OCI-LY1 (cell line): Measurements from ENCODE around the gene COL23A1.

Experiments used
- H2AFZ ChIP-seq: fragments of 200-600 bp; sonication (generic), shearing (Covaris generic); 2 replicates; pipeline ENCODE4 v1.6.0; 2014; ENCODE audit warnings: antibody characterized with exemption, mild to moderate bottlenecking, low read length
- H3F3A ChIP-seq: fragments of 200-600 bp; sonication (generic), shearing (Covaris generic); 2 replicates; pipeline ENCODE4 v1.6.0; 2014; ENCODE audit warnings: mild to moderate bottlenecking, antibody characterized with exemption, low read length, moderate library complexity; ENCODE audit not compliant: insufficient read depth
- H3K27ac ChIP-seq: fragments of 200-600 bp; sonication (generic); 2 replicates; pipeline ENCODE4 v1.5.1; 2014; ENCODE audit warnings: low read length, mixed run types, mild to moderate bottlenecking, low read depth; ENCODE audit not compliant: poor library complexity, severe bottlenecking
- H3K27me3 ChIP-seq: fragments of 200-600 bp; sonication (generic); 2 replicates; pipeline ENCODE4 v1.6.0; 2014; ENCODE audit warnings: antibody characterized with exemption, mild to moderate bottlenecking, low read length, moderate library complexity; ENCODE audit not compliant: insufficient read depth
- H3K36me3 ChIP-seq: fragments of 200-600 bp; sonication (generic); 2 replicates; pipeline ENCODE4 v1.6.1; 2014; ENCODE audit warnings: mild to moderate bottlenecking, antibody characterized with exemption, low read length, moderate library complexity, mixed read lengths; ENCODE audit not compliant: insufficient read depth
- H3K4me1 ChIP-seq: fragments of 200-600 bp; sonication (generic); 2 replicates; pipeline ENCODE4 v1.5.1; 2014; ENCODE audit warnings: mild to moderate bottlenecking, low read length, moderate library complexity; ENCODE audit not compliant: insufficient read depth, severe bottlenecking
- H3K4me2 ChIP-seq: fragments of 200-600 bp; sonication (generic), shearing (Covaris generic); 2 replicates; pipeline ENCODE4 v1.6.1; 2014; ENCODE audit warnings: low read length
- H3K4me3 ChIP-seq: fragments of 200-600 bp; sonication (generic); 2 replicates; pipeline ENCODE4 v1.5.1; 2014; ENCODE audit warnings: low read length, low read depth, mild to moderate bottlenecking, mixed read lengths; ENCODE audit not compliant: poor library complexity, severe bottlenecking
- H3K79me2 ChIP-seq: fragments of 200-600 bp; shearing (Covaris generic); 2 replicates; pipeline ENCODE4 v1.6.1; 2016; ENCODE audit warnings: mixed run types, low read length, mixed read lengths; ENCODE audit not compliant: insufficient read depth
- H3K9ac ChIP-seq: fragments of 200-600 bp; sonication (generic), shearing (Covaris generic); 2 replicates; pipeline ENCODE4 v1.6.1; 2014; ENCODE audit warnings: mild to moderate bottlenecking, low read length, mixed read lengths
- H3K9me2 ChIP-seq: fragments of 200-600 bp; sonication (generic), shearing (Covaris generic); 2 replicates; pipeline ENCODE4 v1.6.1; 2014; ENCODE audit warnings: low read depth, mild to moderate bottlenecking, low read length, mixed read lengths
- H3K9me3 ChIP-seq: fragments of 200-600 bp; shearing (Covaris generic); 2 replicates; pipeline ENCODE4 v1.6.1; 2014; ENCODE audit warnings: low read length, mixed read lengths
- H4K20me1 ChIP-seq: fragments of 200-600 bp; sonication (generic), shearing (Covaris generic); 2 replicates; pipeline ENCODE4 v1.6.0; 2016; ENCODE audit warnings: mild to moderate bottlenecking, low read length; ENCODE audit not compliant: insufficient read depth
- CTCF ChIP-seq: fragments of 200-600 bp; sonication (generic), shearing (Covaris generic); IDR thresholded peaks from 2 replicates; pipeline ENCODE4 v1.5.1; 2017; ENCODE audit warnings: mild to moderate bottlenecking, antibody characterized with exemption, low read length, moderate library complexity, mixed read lengths
- EZH2 ChIP-seq: fragments of 200-600 bp; sonication (generic), shearing (Covaris generic); IDR thresholded peaks from 2 replicates; pipeline ENCODE4 v1.8.0; 2017; ENCODE audit warnings: borderline replicate concordance, mixed run types, mild to moderate bottlenecking, antibody characterized with exemption, low read length, moderate library complexity, mixed read lengths

COL23A1 gene

GRCh38 chr5:178283520-178283919, 306.7 kb downstream of the COL23A1 start:
- H3K36me3 ChIP-seq = no peaks in the 10 kb centered on the region; the same call in 1 of the 2 replicates
- H3K4me1 ChIP-seq = no peaks in the 10 kb centered on the region
- H2AFZ ChIP-seq = no peak overlapping the region
- no peaks in the 10 kb centered on the region for H3K9me2 ChIP-seq
- peaks cover 8% of the 10 kb centered on the region; the same call in 1 of the 2 replicates for H3K27me3 ChIP-seq
- 0 out of 2 replicates have a peak, but pooled peaks cover 5% of the 10 kb centered on the region for H3K9me3 ChIP-seq
- H3K79me2 ChIP-seq = no peaks in the 10 kb centered on the region
- H3K4me3 ChIP-seq = no peak overlapping the region
- H3K4me2 ChIP-seq = no peak overlapping the region
- H3K27ac ChIP-seq = no peak overlapping the region
- TF ChIP-seq CTCF (no peak), EZH2 (no peak)
- no peaks in the 10 kb centered on the region for H3F3A ChIP-seq
- H4K20me1 ChIP-seq = no peaks in the 10 kb centered on the region
- no peak overlapping the region for H3K9ac ChIP-seq

- no peak overlapping the region for H3K4me3 ChIP-seq
- no peak overlapping the region for H3K9ac ChIP-seq
- no peaks in the 10 kb centered on the region for H4K20me1 ChIP-seq
- no peaks in the 10 kb centered on the region for H3F3A ChIP-seq
- no peak overlapping the region for H3K4me2 ChIP-seq
- H3K27me3 ChIP-seq = peaks cover 8% of the 10 kb centered on the region; the same call in 1 of the 2 replicates
- no peaks in the 10 kb centered on the region; the same call in 1 of the 2 replicates for H3K36me3 ChIP-seq
- TF ChIP-seq CTCF (no peak), EZH2 (no peak)
- no peaks in the 10 kb centered on the region for H3K79me2 ChIP-seq
- no peak overlapping the region for H3K27ac ChIP-seq
- no peak overlapping the region for H2AFZ ChIP-seq
- no peaks in the 10 kb centered on the region for H3K9me2 ChIP-seq
- H3K4me1 ChIP-seq = no peaks in the 10 kb centered on the region
- H3K9me3 ChIP-seq = 0 out of 2 replicates have a peak, but pooled peaks cover 5% of the 10 kb centered on the region
Measured at GRCh38 chr5:178282391-178282790, 307.8 kb downstream of the COL23A1 start.

- no peak overlapping the region for H3K4me3 ChIP-seq
- no peaks in the 10 kb centered on the region for H3K79me2 ChIP-seq
- 0 out of 2 replicates have a peak, but pooled peaks cover 5% of the 10 kb centered on the region for H3K9me3 ChIP-seq
- H3K4me1 ChIP-seq = no peaks in the 10 kb centered on the region
- TF ChIP-seq CTCF = no peak
- TF ChIP-seq EZH2 = no peak
- no peaks in the 10 kb centered on the region for H4K20me1 ChIP-seq
- H3K9ac ChIP-seq = no peak overlapping the region
- no peaks in the 10 kb centered on the region; the same call in 1 of the 2 replicates for H3K36me3 ChIP-seq
- no peak overlapping the region for H3K4me2 ChIP-seq
- no peaks in the 10 kb centered on the region for H3F3A ChIP-seq
- no peaks in the 10 kb centered on the region for H3K9me2 ChIP-seq
- no peak overlapping the region for H2AFZ ChIP-seq
- no peak overlapping the region for H3K27ac ChIP-seq
- peaks cover 8% of the 10 kb centered on the region; the same call in 1 of the 2 replicates for H3K27me3 ChIP-seq
Measured at GRCh38 chr5:178281331-178281730, 308.9 kb downstream of the COL23A1 start.
